Cardiac muscle cell (in vitro differentiated cells and primary cell): ENCODE results near the gene E2F2. TPM values are rescaled to one million over a fixed set of nuclear protein-coding genes. Genes with fewer than 3 reads are reported as not detected.

ENCODE experiments used
- DNase-seq, 2 donors: peaks; one replicate each; pipeline versions ENCODE4 v3.0.0 to v3.0.0-alpha.2; 2010 to 2017; ENCODE audit warnings: low read depth in 1 of 2, low spot score in 1 of 2
- H3K27ac ChIP-seq: fragments of 200-600 bp; sonication (generic); 2 replicates; pipeline ENCODE4 v1.5.1; 2016
- H3K27me3 ChIP-seq: fragments of 200-600 bp; sonication (generic); 2 replicates; pipeline ENCODE4 v1.6.0; 2016; ENCODE audit warnings: control low read depth
- H3K36me3 ChIP-seq: fragments of 200-600 bp; sonication (generic); 2 replicates; pipeline ENCODE4 v1.5.1; 2016; ENCODE audit warnings: control low read depth
- H3K4me1 ChIP-seq: fragments of 200-600 bp; sonication (generic); 2 replicates; pipeline ENCODE4 v1.8.1; 2017; ENCODE audit warnings: low read depth, mild to moderate bottlenecking, mixed run types
- H3K4me3 ChIP-seq: fragments of 200-600 bp; sonication (generic); 2 replicates; pipeline ENCODE4 v1.5.1; 2016; ENCODE audit warnings: mild to moderate bottlenecking
- H3K9me3 ChIP-seq: fragments of 200-600 bp; sonication (generic); 2 replicates; pipeline ENCODE4 v1.5.1; 2017; ENCODE audit warnings: low read depth, mild to moderate bottlenecking, control low read depth
- CTCF ChIP-seq: IDR thresholded peaks from 2 replicates; pipeline ENCODE4 v1.5.1; 2012; ENCODE audit warnings: low read depth, mild to moderate bottlenecking, low read length
- polyA plus RNA-seq: library from polyadenylated mRNA; unstranded; fragments of >200 nt; fragmentation: Nextera tagmentation; extraction: Ambion mirVana; gene quantifications from 2 replicates; pipeline ENCODE4 v1.2.1, GENCODE V29; 2016
- total RNA-seq: library from RNA; depleted of rRNA; stranded (reverse); fragments of >200 nt; gene quantifications from 2 replicates; pipeline ENCODE4 v1.2.3, GENCODE V29; 2016

The E2F2 gene
- total and polyA plus RNA-seq, 2 experiments from 2014 or later = 2.1 to 2.2 TPM

GRCh38 chr1:23576338-23577055 lies 45.5 kb upstream of the E2F2 start:
- Histone ChIP-seq H3K9me3 (no peaks in the 10 kb centered on the region), H3K27me3 (no peaks in the 10 kb centered on the region), H3K4me3 (peak overlapping the region; percentile 17), H3K36me3 (no peaks in the 10 kb centered on the region), H3K27ac (peak overlapping the region; percentile 98), H3K4me1 (peaks cover 49% of the 10 kb centered on the region)
- no peak for DNase-seq
- TF ChIP-seq CTCF = no peak

- H3K27ac ChIP-seq = peak overlapping the region; percentile 98
- DNase-seq = peak in 1 of 2 donors; percentile 60
- no peaks in the 10 kb centered on the region for H3K36me3 ChIP-seq
- H3K9me3 ChIP-seq = no peaks in the 10 kb centered on the region
- H3K27me3 ChIP-seq = no peaks in the 10 kb centered on the region
- TF ChIP-seq CTCF = no peak
- no peak overlapping the region for H3K4me3 ChIP-seq
- peaks cover 49% of the 10 kb centered on the region for H3K4me1 ChIP-seq
Observed at GRCh38 chr1:23575226-23575810, 44.3 kb upstream of the E2F2 start.

- Histone ChIP-seq H3K27ac (peak overlapping the region; percentile 98), H3K36me3 (no peaks in the 10 kb centered on the region), H3K4me1 (peaks cover 54% of the 10 kb centered on the region), H3K9me3 (no peaks in the 10 kb centered on the region), H3K27me3 (no peaks in the 10 kb centered on the region), H3K4me3 (no peak overlapping the region)
- no peak for TF ChIP-seq CTCF
- no peak for DNase-seq
Observed at GRCh38 chr1:23574265-23574754, 43.3 kb upstream of the E2F2 start.

- no peak overlapping the region for H3K4me3 ChIP-seq
- peaks cover 60% of the 10 kb centered on the region for H3K4me1 ChIP-seq
- TF ChIP-seq CTCF = no peak
- no peak for DNase-seq
- no peaks in the 10 kb centered on the region for H3K9me3 ChIP-seq
- no peaks in the 10 kb centered on the region for H3K36me3 ChIP-seq
- no peaks in the 10 kb centered on the region for H3K27me3 ChIP-seq
- peak overlapping the region; percentile 98 for H3K27ac ChIP-seq
Observed at GRCh38 chr1:23573574-23574182, 42.6 kb upstream of the E2F2 start.

GRCh38 chr1:23571465-23571864 lies 40.4 kb upstream of the E2F2 start:
- Histone ChIP-seq H3K4me1 (peaks cover 51% of the 10 kb centered on the region), H3K4me3 (no peak overlapping the region), H3K36me3 (no peaks in the 10 kb centered on the region), H3K9me3 (no peaks in the 10 kb centered on the region), H3K27ac (no peak overlapping the region), H3K27me3 (no peaks in the 10 kb centered on the region)
- no peak for DNase-seq
- TF ChIP-seq CTCF = no peak
